Caco-2 (cell line): Measurements from ENCODE around the gene CST7. TPM values are rescaled to one million over a fixed set of nuclear protein-coding genes. Genes with fewer than 3 reads are reported as not detected.
A peak's percentile ranks its signal among the peaks of the same experiment; 100 is the strongest.
"Not testable (repeated sequence)": the region's sequence is repeated elsewhere in the genome, so short reads cannot be mapped to it uniquely, and the experiment has no call there.

Source experiments
- BruUV-seq: library from RNA; stranded (reverse); fragments of 400-500 nt; replicated peaks from 2 replicates; lab custom pipeline; 2021; lab: Mats Ljungman, UMichigan
- CTCF ChIA-PET: fragments of 300-600 bp; sonication (Branson Sonifier 250); formaldehyde crosslinking; loops from one replicate; lab custom pipeline; 2022; ENCODE audit warnings: antibody characterized with exemption; lab: Charles Lee
- POLR2A ChIA-PET: fragments of 300-600 bp; sonication (Branson Sonifier 250); formaldehyde crosslinking; loops from one replicate; lab custom pipeline; 2022; ENCODE audit warnings: antibody characterized with exemption; lab: Charles Lee
- DNase-seq, 2 experiments: peaks; one replicate each; pipeline versions ENCODE4 v3.0.0 to v3.0.0-alpha.2; 2020 to 2022
- H3K27me3 ChIP-seq: replicated peaks from 2 replicates; pipeline ENCODE4 v1.6.0; 2011; ENCODE audit warnings: low read length; ENCODE audit not compliant: control insufficient read depth, insufficient read depth
- H3K36me3 ChIP-seq: 2 replicates; pipeline ENCODE4 v1.5.1; 2011; ENCODE audit warnings: low read length; ENCODE audit not compliant: control insufficient read depth, insufficient read depth
- H3K4me1 ChIP-seq: fragments of 250-450 bp; sonication (Bioruptor Pico); 2 replicates; pipeline ENCODE4 v1.5.1; 2020; ENCODE audit warnings: mild to moderate bottlenecking
- H3K4me3 ChIP-seq: 2 replicates; pipeline ENCODE4 v1.5.1; 2011; ENCODE audit warnings: low read depth, mild to moderate bottlenecking, control low read depth, low read length
- H3K9me3 ChIP-seq: fragments of 250-450 bp; sonication (Bioruptor Pico); 2 replicates; pipeline ENCODE4 v1.5.1; 2020; ENCODE audit warnings: mild to moderate bottlenecking, moderate library complexity
- H3K27ac Mint-ChIP-seq: one replicate; pipeline ENCODE4 v1.8.0; 2022; ENCODE audit warnings: mixed read lengths; ENCODE audit not compliant: unreplicated experiment
- H3K27me3 Mint-ChIP-seq: one replicate; pipeline ENCODE4 v1.8.0; 2022; ENCODE audit warnings: mixed read lengths; ENCODE audit not compliant: insufficient read depth, unreplicated experiment
- H3K36me3 Mint-ChIP-seq: one replicate; pipeline ENCODE4 v1.8.0; 2022; ENCODE audit warnings: mild to moderate bottlenecking, mixed read lengths; ENCODE audit not compliant: insufficient read depth, unreplicated experiment
- H3K4me1 Mint-ChIP-seq: one replicate; pipeline ENCODE4 v1.8.0; 2022; ENCODE audit warnings: low read depth, mixed read lengths; ENCODE audit not compliant: unreplicated experiment
- H3K4me3 Mint-ChIP-seq: one replicate; pipeline ENCODE4 v1.8.0; 2022; ENCODE audit warnings: mild to moderate bottlenecking, moderate library complexity, mixed read lengths; ENCODE audit not compliant: unreplicated experiment
- H3K9me3 Mint-ChIP-seq: one replicate; pipeline ENCODE4 v1.8.0; 2022; ENCODE audit warnings: mixed read lengths; ENCODE audit not compliant: unreplicated experiment
- CTCF ChIP-seq, 2 experiments: fragments of 200-600 bp in 1 of 2; IDR thresholded peaks; 1 replicate in 1 of 2; 2 replicates in 1 of 2; pipeline versions ENCODE4 v1.5.1 to v1.8.0; 2011 to 2022; ENCODE audit warnings: antibody characterized with exemption in 1 of 2, control low read depth in 1 of 2, inconsistent platforms in 1 of 2, low read depth in 1 of 2, low read length in 1 of 2, mild to moderate bottlenecking in 1 of 2, moderate library complexity in 1 of 2; ENCODE audit not compliant: insufficient read depth in 1 of 2, severe bottlenecking in 1 of 2, unreplicated experiment in 1 of 2
- intact Hi-C: fragments of 100-400 bp; cut with micrococcal nuclease; formaldehyde crosslinking; loops from one replicate; pipeline ENCODE4 v1.10.0; 2022; ENCODE audit not compliant: unreplicated experiment
- total RNA-seq: library from RNA; stranded (reverse); gene quantifications from 2 replicates; pipeline ENCODE4 v1.2.3, GENCODE V29; 2022

CST7 gene
- total RNA-seq, 1 experiment from 2014 or later, result not detected

- Histone ChIP-seq H3K9me3 (no peaks in the 10 kb centered on the region), H3K4me1 (peaks cover 6% of the 10 kb centered on the region; the same call in 1 of the 2 replicates), H3K36me3 (no peaks in the 10 kb centered on the region), H3K4me3 (no peak overlapping the region), H3K27me3 (no peaks in the 10 kb centered on the region)
- Mint-ChIP-seq H3K4me3 (no peak overlapping the region), H3K36me3 (no peaks in the 10 kb centered on the region), H3K27ac (no peak overlapping the region), H3K27me3 (peaks cover 6% of the 10 kb centered on the region), H3K4me1 (no peaks in the 10 kb centered on the region), H3K9me3 (peaks cover 6% of the 10 kb centered on the region)
- intact Hi-C loops, result loop anchor here (1.0 kb wide), 2 partner anchors 137 to 213 kb away; no protein-coding TSS in a partner anchor
- peak; percentile 91 to 94 for TF ChIP-seq CTCF (IDR thresholded peaks at IDR 0.05; ENCODE audit: insufficient read depth in 1 of 2, low read depth in 1 of 2, low read length in 1 of 2, severe bottlenecking in 1 of 2, unreplicated experiment in 1 of 2)
- BruUV-seq, result no TSS peak
- peak in 1 of 2 experiments; percentile 73 for DNase-seq
- ChIA-PET CTCF (interaction anchor here (0.7 to 1.3 kb wide), 9 partner anchors 8 to 757 kb away, joined by 3 to 8 read pairs (median 5); no protein-coding TSS in a partner anchor), POLR2A (no interaction called here)
Measured at GRCh38 chr20:24917797-24918578, 31.1 kb upstream of the CST7 start.

DNA sequence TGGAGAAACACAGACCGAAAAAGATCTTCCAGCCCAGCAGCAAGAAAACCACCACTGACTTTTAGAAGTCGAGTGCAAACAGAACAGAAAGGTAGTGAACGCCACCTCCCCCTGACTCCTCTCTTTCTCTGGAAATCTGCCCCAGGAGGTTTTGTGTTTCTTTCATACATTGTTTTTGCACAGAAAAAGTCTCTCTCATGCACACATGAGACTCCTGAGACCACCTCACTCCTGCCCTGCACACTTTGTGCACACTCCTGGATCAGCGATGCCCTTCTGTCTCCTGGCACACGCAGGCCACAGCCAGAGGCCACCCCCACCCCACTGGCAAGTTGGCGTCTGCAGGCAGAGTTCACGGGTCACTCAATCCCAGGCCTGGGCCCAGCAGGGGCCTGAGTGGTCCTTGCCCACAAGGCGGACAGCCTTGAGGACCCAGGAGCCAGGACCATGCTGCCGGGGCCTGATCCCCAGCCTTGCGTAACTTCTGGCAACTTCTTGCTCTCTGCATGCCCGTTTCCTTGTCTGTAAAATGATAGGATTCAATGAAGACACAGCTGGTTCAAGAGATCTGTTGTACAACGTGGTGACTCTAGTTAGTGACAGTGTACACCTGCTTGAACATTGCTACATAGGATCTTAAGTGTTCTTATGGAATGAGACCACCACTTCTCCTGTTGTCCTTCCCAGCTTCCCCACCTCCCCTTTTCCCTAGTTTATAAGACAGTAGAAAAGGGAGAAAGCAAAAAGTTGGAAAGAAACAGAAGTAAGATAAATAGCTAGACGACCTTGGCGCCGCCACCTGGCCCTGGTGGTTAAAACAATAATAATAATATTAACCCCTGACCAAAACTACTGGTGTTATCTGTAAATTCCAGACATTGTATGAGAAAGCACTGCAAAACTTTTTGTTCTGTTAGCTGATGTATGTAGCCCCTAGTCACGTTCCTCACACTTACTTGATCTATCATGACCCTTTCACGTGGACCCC, 30.2 kb upstream of the CST7 start:
- no peak overlapping the region for H3K4me3 Mint-ChIP-seq
- H3K27me3 ChIP-seq, result no peaks in the 10 kb centered on the region
- intact Hi-C loops, result loop anchor here (1.0 kb wide), 2 partner anchors 138 to 214 kb away; no protein-coding TSS in a partner anchor
- H3K9me3 ChIP-seq, result no peaks in the 10 kb centered on the region
- ChIA-PET POLR2A (no interaction called here), CTCF (interaction anchor here (0.6 to 1.0 kb wide), 9 partner anchors 9 to 1099 kb away, joined by 3 to 8 read pairs (median 5); no protein-coding TSS in a partner anchor)
- no peaks in the 10 kb centered on the region for H3K36me3 Mint-ChIP-seq
- H3K9me3 Mint-ChIP-seq, result peaks cover 9% of the 10 kb centered on the region
- H3K36me3 ChIP-seq, result no peaks in the 10 kb centered on the region
- no peak for TF ChIP-seq CTCF (IDR thresholded peaks at IDR 0.05; ENCODE audit: insufficient read depth in 1 of 2, low read depth in 1 of 2, low read length in 1 of 2, severe bottlenecking in 1 of 2, unreplicated experiment in 1 of 2)
- peaks cover 6% of the 10 kb centered on the region; the same call in 1 of the 2 replicates for H3K4me1 ChIP-seq
- H3K27me3 Mint-ChIP-seq, result peaks cover 6% of the 10 kb centered on the region
- H3K4me3 ChIP-seq, result no peak overlapping the region
- no peaks in the 10 kb centered on the region for H3K4me1 Mint-ChIP-seq
- peak overlapping the region; percentile 2 for H3K27ac Mint-ChIP-seq
- DNase-seq, result no peak
- no TSS peak for BruUV-seq

DNA sequence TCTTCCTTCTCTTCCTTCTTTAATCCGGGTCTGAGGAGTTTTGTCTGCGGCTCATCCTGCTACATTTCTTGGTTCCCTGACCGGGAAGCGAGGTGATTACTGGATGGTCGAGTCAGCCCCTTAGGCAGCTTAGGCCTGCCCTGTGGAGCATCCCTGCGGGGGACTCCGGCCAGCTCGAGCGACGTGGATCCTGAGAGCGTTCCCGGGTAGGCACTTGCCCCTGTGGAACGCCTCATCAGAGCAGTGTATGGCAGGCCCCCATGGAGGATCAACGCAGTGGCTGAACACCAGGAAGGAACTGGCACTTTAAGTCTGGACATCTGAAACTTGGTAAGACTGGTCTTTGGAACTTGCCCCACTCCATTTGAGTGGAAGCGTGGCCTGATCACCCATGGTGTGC, 29.4 kb upstream of the CST7 start:
- H3K4me3 ChIP-seq, H3K4me1 ChIP-seq, H3K4me1 Mint-ChIP-seq, H3K9me3 ChIP-seq, H3K9me3 Mint-ChIP-seq, DNase-seq, POLR2A ChIA-PET, H3K27me3 Mint-ChIP-seq, intact Hi-C loops, BruUV-seq, H3K27me3 ChIP-seq, H3K36me3 Mint-ChIP-seq, H3K36me3 ChIP-seq, H3K4me3 Mint-ChIP-seq: not testable (repeated sequence)
- CTCF ChIA-PET, result interaction anchor here (0.9 kb wide), 1 partner anchor 11 kb away, joined by 3 read pairs; no protein-coding TSS in a partner anchor
- H3K27ac Mint-ChIP-seq, result peak overlapping the region; percentile 2

DNA sequence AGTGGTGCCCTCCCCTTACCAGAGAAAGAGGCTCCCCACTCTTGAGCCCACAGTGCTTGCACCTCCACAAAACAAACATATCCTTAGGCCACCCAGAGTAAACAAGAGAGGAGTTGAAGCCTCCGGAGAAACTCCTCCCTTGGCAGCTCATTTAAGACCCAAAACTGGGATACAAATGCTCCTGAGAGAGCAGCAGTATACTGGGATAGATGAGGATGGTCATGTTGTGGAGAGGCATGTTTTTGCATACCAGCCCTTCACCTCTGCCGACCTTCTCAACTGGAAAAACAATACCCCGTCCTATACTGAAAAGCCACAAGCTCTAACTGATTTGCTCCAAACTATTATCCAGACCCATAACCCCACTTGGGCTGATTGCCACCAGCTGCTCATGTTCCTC, 28.4 kb upstream of the CST7 start:
- H3K9me3 Mint-ChIP-seq, CTCF ChIA-PET, POLR2A ChIA-PET, BruUV-seq, H3K4me3 Mint-ChIP-seq, DNase-seq, H3K9me3 ChIP-seq, H3K27me3 Mint-ChIP-seq, H3K4me1 ChIP-seq, H3K27ac Mint-ChIP-seq, H3K36me3 Mint-ChIP-seq, intact Hi-C loops, H3K27me3 ChIP-seq, H3K36me3 ChIP-seq, H3K4me1 Mint-ChIP-seq, H3K4me3 ChIP-seq: not testable (repeated sequence)

DNA sequence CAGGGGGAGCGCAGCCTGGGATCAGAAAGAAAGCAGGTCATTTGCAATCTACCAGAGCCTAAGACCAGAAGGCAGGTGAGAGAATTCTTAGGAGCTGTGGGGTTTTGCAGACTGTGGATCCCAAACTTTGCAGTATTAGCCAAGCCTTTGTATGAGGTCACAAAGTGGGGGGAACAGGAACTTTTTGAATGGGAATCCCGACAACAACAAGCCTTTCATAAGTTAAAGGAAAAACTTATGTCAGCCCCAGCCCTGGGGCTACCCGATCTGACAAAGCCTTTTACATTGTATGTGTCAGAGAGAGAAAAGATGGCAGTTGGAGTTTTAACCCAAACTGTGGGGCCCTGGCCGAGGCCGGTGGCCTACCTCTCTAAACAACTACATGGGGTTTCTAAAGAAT, 19.8 kb upstream of the CST7 start:
- intact Hi-C loops, DNase-seq, H3K9me3 Mint-ChIP-seq, H3K27me3 ChIP-seq, H3K4me3 ChIP-seq, H3K36me3 Mint-ChIP-seq, H3K9me3 ChIP-seq, H3K4me3 Mint-ChIP-seq, POLR2A ChIA-PET, H3K36me3 ChIP-seq, BruUV-seq, H3K27me3 Mint-ChIP-seq: not testable (repeated sequence)
- peak overlapping the region; percentile 96 for H3K27ac Mint-ChIP-seq
- peaks cover 14% of the 10 kb centered on the region for H3K4me1 ChIP-seq
- peaks cover 21% of the 10 kb centered on the region for H3K4me1 Mint-ChIP-seq
- CTCF ChIA-PET, result interaction anchor here (1.4 kb wide), 1 partner anchor 470 kb away, joined by 3 read pairs; no protein-coding TSS in a partner anchor
